WTC11 (cell line): ENCODE measurements around the gene MDH1. TPM values are rescaled to one million over a fixed set of nuclear protein-coding genes. Genes with fewer than 3 reads are reported as not detected.

Source experiments
- ATAC-seq: fragments of 200-7000 bp; cut with Tn5 transposase; 2 replicates; pipeline ENCODE4 v1.10.0; 2021; ENCODE audit warnings: mild to moderate bottlenecking, moderate library complexity
- CTCF ChIA-PET: fragments of 300-600 bp; sonication (Branson Sonifier 250); formaldehyde crosslinking; loops from one replicate; lab custom pipeline; 2021; ENCODE audit warnings: antibody characterized with exemption; lab: Charles Lee
- POLR2A ChIA-PET: fragments of 350-600 bp; sonication (Branson Sonifier 250); formaldehyde crosslinking; loops from one replicate; lab custom pipeline; 2021; ENCODE audit warnings: antibody characterized with exemption; lab: Charles Lee
- DNase-seq: peaks from one replicate; pipeline ENCODE4 v3.0.0; 2021; ENCODE audit warnings: low spot score
- H3K27ac Mint-ChIP-seq: 2 replicates; pipeline ENCODE4 v1.8.0; 2021; ENCODE audit warnings: mixed read lengths
- H3K27me3 Mint-ChIP-seq: 2 replicates; pipeline ENCODE4 v1.8.0; 2021; ENCODE audit warnings: low read depth, mild to moderate bottlenecking, moderate library complexity, mixed read lengths
- H3K36me3 Mint-ChIP-seq: 2 replicates; pipeline ENCODE4 v1.8.0; 2021; ENCODE audit warnings: mixed read lengths
- H3K4me1 Mint-ChIP-seq: 2 replicates; pipeline ENCODE4 v1.8.0; 2022; ENCODE audit warnings: mixed read lengths
- H3K4me3 Mint-ChIP-seq: 2 replicates; pipeline ENCODE4 v1.8.0; 2021; ENCODE audit warnings: mild to moderate bottlenecking, moderate library complexity, mixed read lengths
- H3K9me3 Mint-ChIP-seq: 2 replicates; pipeline ENCODE4 v1.8.0; 2021; ENCODE audit warnings: mixed read lengths
- ARID4B ChIP-seq: sonication (generic); formaldehyde crosslinking; IDR thresholded peaks from 2 replicates; pipeline ENCODE4 v1.8.0; 2023; ENCODE audit warnings: missing genetic modification reagents, mild to moderate bottlenecking, borderline replicate concordance
- CREB1 ChIP-seq: sonication (generic); formaldehyde crosslinking; IDR thresholded peaks from 2 replicates; pipeline ENCODE4 v1.8.0; 2023; ENCODE audit warnings: mild to moderate bottlenecking, missing genetic modification reagents
- CTCF ChIP-seq: fragments of 200-600 bp; IDR thresholded peaks from 2 replicates; pipeline ENCODE4 v1.8.0; 2022; ENCODE audit warnings: antibody characterized with exemption
- E2F5 ChIP-seq: sonication (generic); formaldehyde crosslinking; IDR thresholded peaks from 2 replicates; pipeline ENCODE4 v1.8.1; 2022; ENCODE audit warnings: mild to moderate bottlenecking, moderate library complexity, missing genetic modification reagents
- ESRRA ChIP-seq: sonication (generic); formaldehyde crosslinking; IDR thresholded peaks from 2 replicates; pipeline ENCODE4 v1.8.1; 2022; ENCODE audit warnings: mild to moderate bottlenecking, missing genetic modification reagents, borderline replicate concordance
- FOXP1 ChIP-seq: sonication (generic); formaldehyde crosslinking; IDR thresholded peaks from 2 replicates; pipeline ENCODE4 v1.8.0; 2022; ENCODE audit warnings: missing genetic modification reagents, mild to moderate bottlenecking, moderate library complexity, borderline replicate concordance
- KAT7 ChIP-seq: sonication (generic); formaldehyde crosslinking; IDR thresholded peaks from 2 replicates; pipeline ENCODE4 v1.8.1; 2023; ENCODE audit warnings: missing genetic modification reagents, mild to moderate bottlenecking, borderline replicate concordance
- NFE2L1 ChIP-seq: sonication (generic); formaldehyde crosslinking; IDR thresholded peaks from 2 replicates; pipeline ENCODE4 v1.8.1; 2023; ENCODE audit warnings: missing genetic modification reagents
- NFYB ChIP-seq: sonication (generic); formaldehyde crosslinking; conservative IDR thresholded peaks from 2 replicates; pipeline ENCODE4 v1.8.0; 2022; ENCODE audit warnings: low read depth, missing genetic modification reagents
- NR3C1 ChIP-seq: sonication (generic); formaldehyde crosslinking; conservative IDR thresholded peaks from 2 replicates; pipeline ENCODE4 v1.8.1; 2023; ENCODE audit warnings: low read depth, mild to moderate bottlenecking, missing genetic modification reagents
- SMAD4 ChIP-seq: sonication (generic); formaldehyde crosslinking; IDR thresholded peaks from 2 replicates; pipeline ENCODE4 v1.8.0; 2022; ENCODE audit warnings: mild to moderate bottlenecking, missing genetic modification reagents
- TP53 ChIP-seq: sonication (generic); formaldehyde crosslinking; IDR thresholded peaks from 2 replicates; pipeline ENCODE4 v1.8.1; 2023; ENCODE audit warnings: mild to moderate bottlenecking, missing genetic modification reagents
- USF2 ChIP-seq: sonication (generic); formaldehyde crosslinking; IDR thresholded peaks from 2 replicates; pipeline ENCODE4 v1.8.1; 2023; ENCODE audit warnings: mild to moderate bottlenecking, missing genetic modification reagents, moderate library complexity
- ZNF317 ChIP-seq: sonication (generic); formaldehyde crosslinking; IDR thresholded peaks from 2 replicates; pipeline ENCODE4 v1.8.1; 2023; ENCODE audit warnings: low read depth, mild to moderate bottlenecking, moderate library complexity, missing genetic modification reagents, borderline replicate concordance
- ZNF423 ChIP-seq: fragments of 250-450 bp; sonication (Bioruptor Pico); IDR thresholded peaks from 2 replicates; pipeline ENCODE4 v2.1.2; 2022; ENCODE audit warnings: mild to moderate bottlenecking, moderate library complexity
- ZNF425 ChIP-seq: fragments of 250-450 bp; sonication (Bioruptor Pico); conservative IDR thresholded peaks from 2 replicates; pipeline ENCODE4 v1.9.0; 2021; ENCODE audit warnings: mild to moderate bottlenecking
- ZNF512 ChIP-seq: sonication (generic); formaldehyde crosslinking; IDR thresholded peaks from 2 replicates; pipeline ENCODE4 v1.8.1; 2022; ENCODE audit warnings: missing genetic modification reagents, borderline replicate concordance
- ZNF671 ChIP-seq: fragments of 250-450 bp; sonication (Bioruptor Pico); IDR thresholded peaks from 2 replicates; pipeline ENCODE4 v1.8.0; 2021; ENCODE audit warnings: mild to moderate bottlenecking
- total RNA-seq: library from RNA; stranded (reverse); gene quantifications from 3 replicates; pipeline ENCODE4 v1.2.3, GENCODE V29; 2021

Gene MDH1
- total RNA-seq, 1 experiment from 2014 or later, result 259 TPM

GRCh38 chr2:63582873-63583272 lies 5.9 kb upstream of the MDH1 start:
- DNase-seq (no peak), ATAC-seq (no peak)
- ChIA-PET POLR2A (interaction anchor here (0.7 kb wide), 1 partner anchor 394 kb away, joined by 3 read pairs; no protein-coding TSS in a partner anchor), CTCF (no interaction called here)
- 0 out of 2 replicates have a peak overlapping the region, but pooled peaks have one; percentile 24 for H3K27ac Mint-ChIP-seq
- H3K9me3 Mint-ChIP-seq, result no peaks in the 10 kb centered on the region
- H3K4me1 Mint-ChIP-seq, result peaks cover 28% of the 10 kb centered on the region
- H3K27me3 Mint-ChIP-seq, result no peaks in the 10 kb centered on the region
- H3K4me3 Mint-ChIP-seq, result no peak overlapping the region
- TF ChIP-seq CREB1 (CRISPR knock-in tag), result no peak
- no peak for TF ChIP-seq FOXP1
- no peak for TF ChIP-seq ZNF423
- no peak for TF ChIP-seq USF2
- TF ChIP-seq NR3C1 (CRISPR knock-in tag), result no peak
- no peak for TF ChIP-seq ZNF425 (CRISPR knock-in tag)
- no peak for TF ChIP-seq SMAD4 (CRISPR knock-in tag)
- no peak for TF ChIP-seq NFE2L1 (CRISPR knock-in tag)
- no peak for TF ChIP-seq ZNF671 (CRISPR knock-in tag)
- TF ChIP-seq KAT7, result no peak
- no peak for TF ChIP-seq ESRRA
- TF ChIP-seq TP53 (CRISPR knock-in tag), result no peak
- TF ChIP-seq CTCF, result no peak
- no peak for TF ChIP-seq ZNF512 (CRISPR knock-in tag)
- H3K36me3 Mint-ChIP-seq, result no peaks in the 10 kb centered on the region

- Mint-ChIP-seq H3K4me3 (peak overlapping the region; percentile 99), H3K27ac (peak overlapping the region; percentile 97), H3K9me3 (no peaks in the 10 kb centered on the region), H3K27me3 (no peaks in the 10 kb centered on the region), H3K4me1 (peaks cover 32% of the 10 kb centered on the region), H3K36me3 (peaks cover 13% of the 10 kb centered on the region)
- TF ChIP-seq ZNF317 (CRISPR knock-in tag) (no peak), E2F5 (0 out of 2 replicates have a peak, but pooled peaks have one; percentile 35), ARID4B (peak; percentile 76; the same call in 1 of the 2 replicates), NFYB (CRISPR knock-in tag) (no peak), USF2 (no peak)
- ChIA-PET CTCF (interaction anchor here (0.9 to 1.7 kb wide), 6 partner anchors 9 to 163 kb away, joined by 3 to 6 read pairs (median 4); no protein-coding TSS in a partner anchor), POLR2A (interaction anchor here (0.6 to 1.9 kb wide), 9 partner anchors 9 to 253 kb away, joined by 3 to 14 read pairs (median 4); partner anchors contain the start of gene UGP2)
- ATAC-seq, result peak; percentile 5; the same call in 1 of the 2 replicates
- no peak for DNase-seq
These were observed 864 bp upstream of the MDH1 start for GRCh38 chr2:63587814-63588384.
